HG02852 (cell line): ENCODE data around the gene TBC1D21.

Experiments
- ATAC-seq: cut with Tn5 transposase; IDR thresholded peaks from one replicate; pipeline ENCODE4 v1.9.1; 2021; ENCODE audit warnings: mild to moderate bottlenecking, moderate library complexity; ENCODE audit not compliant: unreplicated experiment

Gene TBC1D21

GRCh38 chr15:73857193-73857920 lies 16.0 kb upstream of the TBC1D21 start:
- ATAC-seq: no peak

- ATAC-seq: no peak
Measured at GRCh38 chr15:73858062-73858461, 15.3 kb upstream of the TBC1D21 start.

- no peak for ATAC-seq
Measured at GRCh38 chr15:73862276-73862675, 11.1 kb upstream of the TBC1D21 start.

GRCh38 chr15:73865379-73865778 lies 8.0 kb upstream of the TBC1D21 start:
- ATAC-seq: no peak

- ATAC-seq: no peak
Measured at GRCh38 chr15:73865904-73866303, 7.5 kb upstream of the TBC1D21 start.

- ATAC-seq: no peak
Measured at GRCh38 chr15:73866481-73866880, 6.9 kb upstream of the TBC1D21 start.

GRCh38 chr15:73866881-73867410 lies 6.4 kb upstream of the TBC1D21 start:
- no peak for ATAC-seq

- no peak for ATAC-seq
Measured at GRCh38 chr15:73867426-73867825, 5.9 kb upstream of the TBC1D21 start.

GRCh38 chr15:73867956-73868355 lies 5.4 kb upstream of the TBC1D21 start:
- no peak for ATAC-seq

- no peak for ATAC-seq
Measured at GRCh38 chr15:73869216-73869995, 4.0 kb upstream of the TBC1D21 start.

GRCh38 chr15:73870700-73871408 lies 2.5 kb upstream of the TBC1D21 start:
- ATAC-seq: no peak

- no peak for ATAC-seq
Measured at GRCh38 chr15:73872346-73872745, 1.0 kb upstream of the TBC1D21 start.

GRCh38 chr15:73873889-73874511 lies 636 bp downstream of the TBC1D21 start:
- ATAC-seq: no peak

- ATAC-seq: no peak
Measured at GRCh38 chr15:73879426-73879825, 6.1 kb downstream of the TBC1D21 start.

GRCh38 chr15:73881579-73882320 lies 8.4 kb downstream of the TBC1D21 start:
- ATAC-seq: no peak

- no peak for ATAC-seq
Measured at GRCh38 chr15:73882761-73883419, 9.5 kb downstream of the TBC1D21 start.

GRCh38 chr15:73884159-73884558 lies 10.8 kb downstream of the TBC1D21 start:
- ATAC-seq: no peak

- ATAC-seq: no peak
Measured at GRCh38 chr15:73885954-73886700, 12.8 kb downstream of the TBC1D21 start.

- no peak for ATAC-seq
Measured at GRCh38 chr15:73886717-73887345, 13.5 kb downstream of the TBC1D21 start.
